Measurements from ENCODE around the gene TSPAN4.

DNA sequence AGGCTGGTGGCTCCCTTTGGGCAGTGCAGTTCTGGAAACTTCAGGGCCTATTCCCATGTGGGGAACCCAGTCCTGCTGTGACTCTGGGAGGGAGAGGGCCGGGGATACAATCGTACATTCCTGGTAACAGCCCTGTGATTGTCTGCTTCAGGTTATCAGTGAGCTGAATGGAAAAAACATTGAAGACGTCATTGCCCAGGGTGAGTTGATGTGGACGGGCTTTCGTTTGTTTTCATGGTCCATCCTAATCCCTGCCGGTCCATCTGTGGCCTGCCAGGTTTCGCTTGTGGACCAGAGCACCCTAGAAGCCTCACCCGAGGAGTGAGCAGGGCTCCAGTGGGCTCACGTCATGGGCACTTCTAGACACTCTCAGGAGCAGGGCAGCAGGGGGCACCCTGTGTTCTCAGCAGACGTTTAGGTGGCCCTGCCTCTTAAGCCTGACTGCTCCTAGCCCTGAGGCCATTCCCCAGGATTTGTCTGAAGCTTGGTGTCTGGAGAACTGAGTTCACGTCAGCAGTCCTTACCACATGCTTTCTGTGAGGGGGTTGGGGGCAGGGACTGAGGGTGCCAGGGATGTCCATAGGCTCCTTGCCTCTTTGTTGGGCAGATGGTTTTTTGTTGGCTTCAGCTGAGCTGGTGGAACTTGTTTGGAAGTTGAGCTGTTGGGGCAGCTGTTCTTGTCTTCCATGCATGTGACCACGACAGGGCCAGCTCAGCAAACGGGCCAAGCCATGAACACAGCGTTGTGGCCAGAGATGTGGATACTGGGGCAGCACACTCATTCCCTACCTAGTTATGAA, 31.0 kb upstream of the TSPAN4 start:
- TF ChIP-seq JUND (IDR thresholded peaks at IDR 0.05) = no peak
- TF ChIP-seq TAF1 (conservative IDR thresholded peaks at IDR 0.05) = no peak
- TF ChIP-seq, protein P1, sequence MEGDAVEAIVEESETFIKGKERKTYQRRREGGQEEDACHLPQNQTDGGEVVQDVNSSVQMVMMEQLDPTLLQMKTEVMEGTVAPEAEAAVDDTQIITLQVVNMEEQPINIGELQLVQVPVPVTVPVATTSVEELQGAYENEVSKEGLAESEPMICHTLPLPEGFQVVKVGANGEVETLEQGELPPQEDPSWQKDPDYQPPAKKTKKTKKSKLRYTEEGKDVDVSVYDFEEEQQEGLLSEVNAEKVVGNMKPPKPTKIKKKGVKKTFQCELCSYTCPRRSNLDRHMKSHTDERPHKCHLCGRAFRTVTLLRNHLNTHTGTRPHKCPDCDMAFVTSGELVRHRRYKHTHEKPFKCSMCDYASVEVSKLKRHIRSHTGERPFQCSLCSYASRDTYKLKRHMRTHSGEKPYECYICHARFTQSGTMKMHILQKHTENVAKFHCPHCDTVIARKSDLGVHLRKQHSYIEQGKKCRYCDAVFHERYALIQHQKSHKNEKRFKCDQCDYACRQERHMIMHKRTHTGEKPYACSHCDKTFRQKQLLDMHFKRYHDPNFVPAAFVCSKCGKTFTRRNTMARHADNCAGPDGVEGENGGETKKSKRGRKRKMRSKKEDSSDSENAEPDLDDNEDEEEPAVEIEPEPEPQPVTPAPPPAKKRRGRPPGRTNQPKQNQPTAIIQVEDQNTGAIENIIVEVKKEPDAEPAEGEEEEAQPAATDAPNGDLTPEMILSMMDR (IDR thresholded peaks at IDR 0.05; ENCODE audit: low read depth, low read length, missing input control) = no peak
- TF ChIP-seq, protein P2, sequence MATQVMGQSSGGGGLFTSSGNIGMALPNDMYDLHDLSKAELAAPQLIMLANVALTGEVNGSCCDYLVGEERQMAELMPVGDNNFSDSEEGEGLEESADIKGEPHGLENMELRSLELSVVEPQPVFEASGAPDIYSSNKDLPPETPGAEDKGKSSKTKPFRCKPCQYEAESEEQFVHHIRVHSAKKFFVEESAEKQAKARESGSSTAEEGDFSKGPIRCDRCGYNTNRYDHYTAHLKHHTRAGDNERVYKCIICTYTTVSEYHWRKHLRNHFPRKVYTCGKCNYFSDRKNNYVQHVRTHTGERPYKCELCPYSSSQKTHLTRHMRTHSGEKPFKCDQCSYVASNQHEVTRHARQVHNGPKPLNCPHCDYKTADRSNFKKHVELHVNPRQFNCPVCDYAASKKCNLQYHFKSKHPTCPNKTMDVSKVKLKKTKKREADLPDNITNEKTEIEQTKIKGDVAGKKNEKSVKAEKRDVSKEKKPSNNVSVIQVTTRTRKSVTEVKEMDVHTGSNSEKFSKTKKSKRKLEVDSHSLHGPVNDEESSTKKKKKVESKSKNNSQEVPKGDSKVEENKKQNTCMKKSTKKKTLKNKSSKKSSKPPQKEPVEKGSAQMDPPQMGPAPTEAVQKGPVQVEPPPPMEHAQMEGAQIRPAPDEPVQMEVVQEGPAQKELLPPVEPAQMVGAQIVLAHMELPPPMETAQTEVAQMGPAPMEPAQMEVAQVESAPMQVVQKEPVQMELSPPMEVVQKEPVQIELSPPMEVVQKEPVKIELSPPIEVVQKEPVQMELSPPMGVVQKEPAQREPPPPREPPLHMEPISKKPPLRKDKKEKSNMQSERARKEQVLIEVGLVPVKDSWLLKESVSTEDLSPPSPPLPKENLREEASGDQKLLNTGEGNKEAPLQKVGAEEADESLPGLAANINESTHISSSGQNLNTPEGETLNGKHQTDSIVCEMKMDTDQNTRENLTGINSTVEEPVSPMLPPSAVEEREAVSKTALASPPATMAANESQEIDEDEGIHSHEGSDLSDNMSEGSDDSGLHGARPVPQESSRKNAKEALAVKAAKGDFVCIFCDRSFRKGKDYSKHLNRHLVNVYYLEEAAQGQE (IDR thresholded peaks at IDR 0.05) = no peak
- no peak for TF ChIP-seq YY1 (IDR thresholded peaks at IDR 0.05)
- TF ChIP-seq, protein P3, sequence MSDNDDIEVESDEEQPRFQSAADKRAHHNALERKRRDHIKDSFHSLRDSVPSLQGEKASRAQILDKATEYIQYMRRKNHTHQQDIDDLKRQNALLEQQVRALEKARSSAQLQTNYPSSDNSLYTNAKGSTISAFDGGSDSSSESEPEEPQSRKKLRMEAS (IDR thresholded peaks at IDR 0.05) = no peak
- no peak for TF ChIP-seq GABPA (IDR thresholded peaks at IDR 0.05 in 1 of 2, conservative IDR thresholded peaks at IDR 0.05 in 1 of 2)
